K562 (cell line): ENCODE data around the gene TCIRG1. TPM values are rescaled to one million over a fixed set of nuclear protein-coding genes. Genes with fewer than 3 reads are reported as not detected.

Source experiments
- CREM ChIP-seq: IDR thresholded peaks from 2 replicates; pipeline ENCODE4 v1.6.1; 2014; ENCODE audit warnings: antibody characterized with exemption, low read depth
- CXXC5 ChIP-seq: fragments of 250-450 bp; sonication (Bioruptor Pico); IDR thresholded peaks from 2 replicates; pipeline ENCODE4 v1.8.0; 2022; ENCODE audit warnings: inconsistent platforms, mild to moderate bottlenecking, moderate library complexity
- DLX4 ChIP-seq: fragments of 250-450 bp; sonication (Bioruptor Pico); IDR thresholded peaks from 2 replicates; pipeline ENCODE4 v1.6.1; 2021; ENCODE audit warnings: mild to moderate bottlenecking
- EP400 ChIP-seq: fragments of 450-650 bp; IDR thresholded peaks from 2 replicates; pipeline ENCODE4 v1.6.1; 2017; ENCODE audit warnings: antibody characterized with exemption, mild to moderate bottlenecking, moderate library complexity
- HNRNPH1 ChIP-seq: fragments of 200-400 bp; formaldehyde crosslinking; optimal IDR thresholded peaks from 2 replicates; pipeline ENCODE3; 2017; ENCODE audit warnings: low read depth, mild to moderate bottlenecking, low read length, moderate library complexity
- KDM5B ChIP-seq: fragments of 200-600 bp; sonication (generic); IDR thresholded peaks from 2 replicates; pipeline ENCODE4 v1.6.1; 2012; ENCODE audit warnings: low read depth, mild to moderate bottlenecking, moderate library complexity, low read length, control low read depth, inconsistent platforms; ENCODE audit not compliant: insufficient replicate concordance
- MBD2 ChIP-seq: sonication (generic); IDR thresholded peaks from 2 replicates; pipeline ENCODE4 v1.6.1; 2016; ENCODE audit warnings: low read depth, borderline replicate concordance
- MECOM ChIP-seq: fragments of 250-450 bp; sonication (Bioruptor Pico); IDR thresholded peaks from 2 replicates; pipeline ENCODE4 v1.8.0; 2022; ENCODE audit warnings: inconsistent platforms
- PRPF4 ChIP-seq: fragments of 200-400 bp; formaldehyde crosslinking; IDR thresholded peaks from one replicate; pipeline ENCODE4 v1.6.1; 2017; ENCODE audit warnings: low read length, low read depth, mild to moderate bottlenecking; ENCODE audit not compliant: insufficient read depth, poor library complexity, severe bottlenecking
- RAD21 ChIP-seq, 2 experiments: fragments of 250-450 bp in 1 of 2; fragments of 450-650 bp in 1 of 2; sonication (Bioruptor Pico) in 1 of 2; formaldehyde crosslinking in 1 of 2; IDR thresholded peaks in 1 of 2; conservative IDR thresholded peaks in 1 of 2; 2 replicates each; pipeline versions ENCODE4 v1.4.0 to v1.8.0; 2020 to 2022; ENCODE audit warnings: mild to moderate bottlenecking in 2 of 2, moderate library complexity in 1 of 2
- REST ChIP-seq, 2 experiments: fragments of 450-650 bp; formaldehyde crosslinking in 1 of 2; IDR thresholded peaks; 2 replicates each; pipeline versions ENCODE4 v1.4.0 to v1.6.1; 2014 to 2020; ENCODE audit warnings: mild to moderate bottlenecking in 2 of 2, borderline replicate concordance in 1 of 2, low read depth in 1 of 2
- ZNF449 ChIP-seq: fragments of 250-450 bp; sonication (Bioruptor Pico); IDR thresholded peaks from 2 replicates; pipeline ENCODE4 v1.8.0; 2022; ENCODE audit warnings: moderate library complexity, mild to moderate bottlenecking, inconsistent platforms
- ZNF584 ChIP-seq: fragments of 200-800 bp; sonication (Bioruptor generic); IDR thresholded peaks from 2 replicates; pipeline ENCODE4 v1.6.1; 2016; ENCODE audit warnings: low read depth, mild to moderate bottlenecking, missing genetic modification characterization, missing compliant biosample characterization
- ZNF717 ChIP-seq: fragments of 250-450 bp; sonication (Bioruptor Pico); IDR thresholded peaks from 2 replicates; pipeline ENCODE4 v1.5.0; 2021
- ZNF76 ChIP-seq: fragments of 250-450 bp; sonication (Bioruptor Pico); IDR thresholded peaks from 2 replicates; pipeline ENCODE4 v1.4.0; 2020; ENCODE audit warnings: mild to moderate bottlenecking, moderate library complexity, borderline replicate concordance
- polyA plus RNA-seq, 8 experiments: library from polyadenylated mRNA; depleted of rRNA in 4 of 8; stranded (reverse) in 5 of 8; unstranded in 3 of 8; fragments of >200 nt; fragmentation: Nextera tagmentation in 2 of 8; fragmentation: Illumina TruSeq in 1 of 8; extraction: Ambion mirVana in 2 of 8; extraction: Trizol in 1 of 8; gene quantifications; 2 replicates each; pipeline versions ENCODE4 v1.2.1 to v1.2.3, GENCODE V29; 2011 to 2014; ENCODE audit warnings: inconsistent platforms in 1 of 8, missing spikeins in 1 of 8
- total RNA-seq, 7 experiments: library from RNA; depleted of rRNA in 6 of 7; stranded (reverse); fragments of >200 nt in 6 of 7; fragmentation: Illumina TruSeq in 2 of 7; extraction: Trizol in 2 of 7; gene quantifications; 2 replicates each; pipeline versions ENCODE4 v1.2.1 to v1.2.3, GENCODE V29; 2011 to 2021; ENCODE audit warnings: low replicate concordance in 1 of 7

TCIRG1 gene
- total and polyA plus RNA-seq, 9 of the 15 experiments (the other 6 are each of a cell fraction or from before 2014, with no cell fraction given) = 0.49 to 143 (median 24.4) TPM

GRCh38 chr11:68011051-68011943 lies 27.5 kb upstream of the TCIRG1 start (continued):
- TF ChIP-seq REST (IDR thresholded peaks at IDR 0.05; ENCODE audit: borderline replicate concordance) (peak; percentile 48), REST (CRISPR knock-in tag; IDR thresholded peaks at IDR 0.05; ENCODE audit: low read depth) (no peak), HNRNPH1 (no peak), ZNF76 (CRISPR knock-in tag) (0 out of 2 replicates have a peak, but pooled peaks have one; percentile 24), KDM5B (no peak), DLX4 (CRISPR knock-in tag) (no peak), EP400 (no peak), CXXC5 (CRISPR knock-in tag) (0 out of 2 replicates have a peak, but pooled peaks have one; percentile 53), RAD21 (CRISPR knock-in tag; conservative IDR thresholded peaks at IDR 0.05 in 1 of 2, IDR thresholded peaks at IDR 0.05 in 1 of 2) (no peak), CREM (no peak), ZNF584 (CRISPR knock-in tag) (0 out of 2 replicates have a peak, but pooled peaks have one; percentile 60), ZNF449 (CRISPR knock-in tag) (0 out of 2 replicates have a peak, but pooled peaks have one; percentile 52), PRPF4 (no peak), ZNF717 (no peak), MECOM (CRISPR knock-in tag) (peak; percentile 45; the same call in 1 of the 2 replicates), MBD2 (no peak)
